Activated naive CD8-positive, alpha-beta T cell treated with anti-CD3 and anti-CD28 coated beads, Interleukin-2, amount 50 U/mL, for 24 hours (primary cell): ENCODE results near the gene PTPRN2.
"Not testable (repeated sequence)": the region's sequence is repeated elsewhere in the genome, so short reads cannot be mapped to it uniquely, and the experiment has no call there.

Experiments
- ATAC-seq: fragments of 150-1000 bp; cut with Tn5 transposase; one replicate; pipeline ENCODE4 v1.10.0; 2021
- DNase-seq: peaks from one replicate; pipeline ENCODE4 v3.0.0; 2021
- H3K27ac Mint-ChIP-seq: one replicate; pipeline ENCODE4 v1.8.0; 2021; ENCODE audit warnings: mild to moderate bottlenecking, mixed read lengths
- H3K27me3 Mint-ChIP-seq: one replicate; pipeline ENCODE4 v1.8.0; 2021; ENCODE audit warnings: mixed read lengths
- H3K36me3 Mint-ChIP-seq: one replicate; pipeline ENCODE4 v1.8.0; 2021; ENCODE audit warnings: low read depth, mixed read lengths
- H3K4me1 Mint-ChIP-seq: one replicate; pipeline ENCODE4 v1.8.0; 2021; ENCODE audit warnings: mixed read lengths
- H3K4me3 Mint-ChIP-seq: one replicate; pipeline ENCODE4 v1.8.0; 2021; ENCODE audit warnings: mild to moderate bottlenecking, moderate library complexity, mixed read lengths
- H3K9me3 Mint-ChIP-seq: one replicate; pipeline ENCODE4 v1.8.0; 2021; ENCODE audit warnings: mixed read lengths

PTPRN2 gene

DNA sequence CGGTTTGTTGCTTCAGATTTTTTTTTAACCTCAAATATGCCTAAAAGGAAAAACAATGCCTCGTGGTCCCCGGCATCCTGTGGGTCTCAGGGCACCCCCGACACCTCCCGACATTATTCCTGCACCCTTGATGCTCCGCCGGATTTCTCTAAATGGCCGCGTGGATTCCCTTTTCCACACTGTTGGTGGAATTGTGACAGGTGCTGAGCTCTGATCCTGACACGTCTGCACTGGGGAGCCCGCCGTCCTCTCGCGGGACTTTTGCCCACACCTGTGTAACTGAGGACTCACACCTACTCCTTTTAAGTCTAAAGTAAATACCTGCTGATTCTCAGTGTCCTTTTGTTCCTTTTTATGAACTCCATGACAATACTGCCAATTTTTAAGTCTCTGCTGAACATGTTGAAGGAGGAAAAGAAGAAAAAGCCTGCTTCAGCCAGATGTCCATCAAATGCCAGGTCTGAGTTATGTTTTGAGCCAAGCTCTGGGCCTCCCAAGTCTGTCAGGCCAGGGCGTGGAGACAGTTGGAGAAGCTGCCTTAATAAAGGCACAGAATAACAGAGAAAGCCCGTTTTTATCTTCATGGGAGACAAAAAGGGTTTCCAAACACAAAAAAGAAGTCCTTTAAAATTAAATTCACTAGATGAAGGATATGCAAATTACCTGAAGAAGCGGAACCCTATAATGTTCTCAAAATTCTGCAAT is 682.6 kb downstream of the PTPRN2 start:
- Mint-ChIP-seq H3K36me3 (no peaks in the 10 kb centered on the region), H3K9me3 (no peaks in the 10 kb centered on the region), H3K4me3 (no peak overlapping the region), H3K27ac (no peak overlapping the region), H3K4me1 (no peaks in the 10 kb centered on the region), H3K27me3 (peaks cover 4% of the 10 kb centered on the region)
- no peak for ATAC-seq
- no peak for DNase-seq

DNA sequence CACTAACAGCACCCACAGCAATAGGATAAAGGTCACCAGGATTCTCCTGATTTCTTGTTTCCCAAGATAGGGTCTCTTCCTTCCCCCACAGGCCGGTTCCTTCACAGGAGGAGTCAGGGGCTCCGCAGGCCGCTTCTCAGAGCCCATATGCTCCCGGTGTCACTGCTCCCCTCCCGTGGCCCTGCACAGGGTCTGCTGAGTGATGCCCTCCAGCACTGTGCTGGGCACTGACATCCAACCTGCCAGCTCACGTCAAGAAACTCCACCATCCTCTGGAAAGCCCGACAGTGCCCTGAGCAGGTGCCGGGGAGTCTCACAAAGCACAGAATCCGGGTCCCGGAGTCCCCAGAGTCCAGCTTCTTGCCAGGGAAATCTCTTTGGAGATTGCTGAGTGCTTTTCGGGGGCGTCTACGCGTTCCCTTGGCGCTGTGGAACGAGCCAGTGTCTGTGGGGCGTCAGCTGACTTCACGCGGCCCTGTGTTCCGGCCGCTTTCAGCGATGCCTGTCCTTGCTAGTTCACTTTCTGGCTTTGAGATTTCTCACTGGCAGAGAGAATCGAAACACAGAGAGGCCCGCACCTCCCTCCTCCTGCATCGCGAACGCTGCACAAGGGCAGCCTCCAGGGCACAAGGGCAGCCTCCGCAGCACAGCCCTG is 683.3 kb downstream of the PTPRN2 start:
- Mint-ChIP-seq H3K27ac (no peak overlapping the region), H3K9me3 (no peaks in the 10 kb centered on the region), H3K4me1 (no peaks in the 10 kb centered on the region), H3K27me3 (peaks cover 4% of the 10 kb centered on the region), H3K36me3 (no peaks in the 10 kb centered on the region), H3K4me3 (no peak overlapping the region)
- DNase-seq = no peak
- ATAC-seq = no peak

DNA sequence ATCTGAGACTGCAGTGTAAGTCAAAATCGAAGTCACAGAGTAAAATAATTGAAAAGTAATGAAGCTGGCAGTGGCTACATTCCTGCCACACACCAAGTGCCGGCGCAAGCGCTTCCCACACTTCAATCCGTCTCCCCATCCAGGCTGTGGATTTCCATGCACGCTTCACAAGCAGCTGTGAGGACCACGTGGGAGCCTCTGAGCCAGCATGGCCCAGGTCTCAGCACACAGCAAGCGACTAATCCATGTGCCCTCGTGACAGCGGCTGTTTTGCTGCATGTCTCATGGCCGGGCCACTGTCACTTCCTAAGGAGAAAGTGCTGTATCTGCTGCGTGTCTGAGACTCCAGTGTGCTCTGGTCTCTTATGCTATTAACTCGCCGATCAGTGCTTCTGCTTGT is 683.9 kb downstream of the PTPRN2 start:
- Mint-ChIP-seq H3K4me1 (no peaks in the 10 kb centered on the region), H3K27ac (no peak overlapping the region), H3K4me3 (no peak overlapping the region), H3K36me3 (no peaks in the 10 kb centered on the region), H3K9me3 (no peaks in the 10 kb centered on the region), H3K27me3 (peaks cover 4% of the 10 kb centered on the region)
- DNase-seq (no peak), ATAC-seq (no peak)

DNA sequence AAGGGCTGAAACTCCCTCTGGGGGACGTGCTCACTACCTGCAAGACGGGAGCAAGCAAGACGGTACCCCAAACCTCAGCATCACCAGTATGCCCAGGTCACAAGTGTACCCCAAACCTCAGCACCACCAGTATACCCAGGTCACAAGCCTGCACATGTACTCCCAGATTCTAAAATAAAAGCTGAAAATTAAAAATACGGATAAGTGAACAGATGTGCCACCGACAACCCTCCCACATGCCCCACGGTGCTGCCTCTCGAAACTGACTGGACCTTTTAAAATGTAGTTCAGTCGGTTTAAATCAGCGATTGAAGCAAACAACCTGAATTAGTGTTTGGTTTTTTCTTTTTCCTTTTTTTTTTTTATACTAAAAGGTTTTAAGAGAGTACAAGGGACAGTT is 684.3 kb downstream of the PTPRN2 start:
- Mint-ChIP-seq H3K27me3 (peaks cover 4% of the 10 kb centered on the region), H3K9me3 (no peaks in the 10 kb centered on the region), H3K4me3 (no peak overlapping the region), H3K36me3 (no peaks in the 10 kb centered on the region), H3K27ac (no peak overlapping the region), H3K4me1 (no peaks in the 10 kb centered on the region)
- ATAC-seq (no peak), DNase-seq (no peak)

DNA sequence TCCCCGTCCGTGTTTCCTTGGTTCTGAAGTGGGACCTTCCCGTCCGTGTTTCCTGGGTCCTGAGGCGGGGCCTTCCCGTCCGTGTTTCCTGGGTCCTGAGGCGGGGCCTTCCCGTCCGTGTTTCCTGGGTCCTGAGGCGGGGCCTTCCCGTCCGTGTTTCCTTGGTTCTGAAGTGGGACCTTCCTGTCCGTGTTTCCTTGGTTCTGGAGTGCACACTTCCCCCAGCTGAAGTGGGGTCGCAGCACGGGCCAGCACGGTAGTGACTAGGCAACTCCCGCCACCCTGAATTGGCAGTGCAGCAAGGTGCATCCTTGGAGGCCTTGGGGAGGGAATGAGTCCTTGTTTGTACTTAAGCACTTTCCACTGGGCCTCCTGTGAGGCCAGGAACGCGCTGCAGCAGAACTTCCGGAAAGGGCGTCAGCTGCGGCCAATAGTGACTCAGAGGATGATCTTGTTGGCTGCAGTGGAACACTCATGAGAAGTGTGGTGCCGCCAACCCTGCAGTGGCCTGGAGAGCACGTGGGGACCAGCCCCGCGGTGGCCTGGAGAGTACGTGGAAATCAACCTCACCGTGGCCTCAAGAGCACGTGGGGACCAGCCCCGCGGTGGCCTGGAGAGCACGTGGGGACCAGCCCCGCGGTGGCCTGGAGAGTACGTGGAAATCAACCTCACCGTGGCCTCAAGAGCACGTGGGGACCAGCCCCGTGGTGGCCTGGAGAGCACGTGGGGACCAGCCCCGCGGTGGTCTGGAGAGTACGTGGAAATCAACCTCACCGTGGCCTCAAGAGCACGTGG is 685.6 kb downstream of the PTPRN2 start:
- not testable (repeated sequence) for H3K4me3 Mint-ChIP-seq, H3K4me1 Mint-ChIP-seq, ATAC-seq, DNase-seq, H3K36me3 Mint-ChIP-seq, H3K27ac Mint-ChIP-seq, H3K9me3 Mint-ChIP-seq, H3K27me3 Mint-ChIP-seq

DNA sequence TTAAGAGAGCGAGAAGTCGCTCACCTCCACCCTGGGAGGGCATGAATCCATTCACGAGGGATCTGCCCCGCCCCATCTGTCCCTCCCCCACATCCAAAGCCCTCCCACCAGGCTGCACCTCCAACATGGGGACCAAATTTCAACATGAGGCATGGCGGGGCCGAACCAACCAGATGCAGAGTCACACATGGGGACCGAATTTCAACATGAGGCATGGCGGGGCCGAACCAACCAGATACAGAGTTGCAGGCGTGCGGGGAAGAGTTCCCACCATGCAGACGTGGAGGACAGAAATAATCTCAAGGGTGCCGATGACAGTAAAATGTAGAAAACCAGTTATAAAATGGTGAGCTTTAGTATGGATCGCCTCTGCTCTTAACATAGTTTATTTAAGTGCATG is 686.5 kb downstream of the PTPRN2 start:
- ATAC-seq (no peak), DNase-seq (no peak)
- Mint-ChIP-seq H3K27me3 (peaks cover 4% of the 10 kb centered on the region), H3K9me3 (no peaks in the 10 kb centered on the region), H3K27ac (no peak overlapping the region), H3K4me1 (no peaks in the 10 kb centered on the region), H3K36me3 (no peaks in the 10 kb centered on the region), H3K4me3 (no peak overlapping the region)

DNA sequence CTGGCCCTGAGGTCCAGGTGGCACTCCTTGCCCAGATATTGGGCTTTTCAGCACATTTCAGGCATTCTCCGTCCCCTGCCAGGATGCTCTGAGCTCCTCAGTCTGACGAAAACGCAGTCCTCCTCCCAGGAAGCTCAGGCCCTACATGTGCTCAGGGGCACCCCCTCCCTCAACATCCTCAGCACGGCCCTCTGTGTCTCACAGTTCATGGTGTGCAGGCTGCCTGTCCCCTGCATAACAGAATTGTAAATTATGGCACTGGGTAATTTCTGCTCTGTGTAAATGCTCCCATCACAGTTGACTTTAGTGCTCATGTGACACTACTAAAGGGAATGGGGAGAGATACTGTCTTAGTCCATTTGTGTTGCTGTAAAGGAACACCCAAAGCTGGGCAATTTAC is 687.1 kb downstream of the PTPRN2 start:
- Mint-ChIP-seq H3K36me3 (no peaks in the 10 kb centered on the region), H3K4me1 (no peaks in the 10 kb centered on the region), H3K4me3 (no peak overlapping the region), H3K27me3 (peaks cover 4% of the 10 kb centered on the region), H3K27ac (no peak overlapping the region), H3K9me3 (no peaks in the 10 kb centered on the region)
- DNase-seq (no peak), ATAC-seq (no peak)

DNA sequence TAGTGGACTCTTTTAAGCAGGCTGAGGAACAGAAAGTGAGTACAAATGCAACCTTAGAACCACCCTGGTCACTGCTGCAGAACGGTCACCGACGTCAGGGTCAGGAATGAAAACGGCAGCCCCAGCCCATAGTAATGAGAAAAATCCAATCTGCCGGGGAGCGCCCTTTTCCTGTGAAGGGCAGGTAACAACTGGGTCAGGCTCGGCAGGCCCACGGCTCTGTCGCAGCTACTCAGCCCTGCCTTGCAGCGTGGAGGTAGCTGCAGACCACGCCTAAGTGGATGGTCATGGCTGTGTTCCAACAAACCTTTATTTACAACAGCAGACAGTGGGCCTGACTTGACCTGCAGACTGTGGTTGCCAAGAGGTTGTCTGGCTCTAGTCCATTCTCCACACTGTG is 687.6 kb downstream of the PTPRN2 start:
- Mint-ChIP-seq H3K27ac (no peak overlapping the region), H3K36me3 (no peaks in the 10 kb centered on the region), H3K27me3 (peaks cover 2% of the 10 kb centered on the region), H3K4me3 (no peak overlapping the region), H3K9me3 (no peaks in the 10 kb centered on the region), H3K4me1 (no peaks in the 10 kb centered on the region)
- DNase-seq = no peak
- ATAC-seq = no peak

DNA sequence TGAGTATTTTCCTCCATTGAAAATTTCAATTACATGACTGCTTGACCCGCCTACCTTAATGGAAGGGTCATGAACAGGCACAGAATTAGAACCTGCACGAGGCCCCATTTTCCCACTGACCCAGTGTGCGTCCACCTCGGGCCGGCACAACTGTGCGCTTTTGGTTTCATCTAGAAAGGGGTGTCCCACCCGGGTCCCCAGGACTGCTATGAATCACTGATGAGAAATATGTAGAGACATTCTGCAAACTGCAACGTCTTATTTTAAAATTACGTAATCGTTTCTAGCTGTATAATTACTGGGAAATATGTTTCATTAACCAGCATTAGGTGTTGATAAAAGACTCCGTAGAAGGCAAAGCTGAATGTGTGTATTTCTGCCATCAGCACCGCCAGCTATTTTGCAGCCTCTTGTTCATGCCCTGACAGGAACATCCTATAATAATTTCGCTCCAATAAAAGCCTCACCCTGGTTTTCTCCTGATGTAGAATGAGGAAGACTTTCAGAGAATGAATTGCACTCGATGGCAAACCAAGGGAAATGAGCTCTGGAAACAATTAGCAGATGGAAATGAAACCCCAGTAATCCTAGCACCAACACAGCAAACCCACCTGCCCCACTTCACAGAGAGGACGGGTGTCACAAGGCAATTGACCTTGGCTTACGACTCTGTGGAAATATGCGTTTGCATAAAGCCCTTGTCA is 688.7 kb downstream of the PTPRN2 start:
- no peak overlapping the region for H3K4me3 Mint-ChIP-seq
- H3K27ac Mint-ChIP-seq = no peak overlapping the region
- H3K27me3 Mint-ChIP-seq = no peaks in the 10 kb centered on the region

DNA sequence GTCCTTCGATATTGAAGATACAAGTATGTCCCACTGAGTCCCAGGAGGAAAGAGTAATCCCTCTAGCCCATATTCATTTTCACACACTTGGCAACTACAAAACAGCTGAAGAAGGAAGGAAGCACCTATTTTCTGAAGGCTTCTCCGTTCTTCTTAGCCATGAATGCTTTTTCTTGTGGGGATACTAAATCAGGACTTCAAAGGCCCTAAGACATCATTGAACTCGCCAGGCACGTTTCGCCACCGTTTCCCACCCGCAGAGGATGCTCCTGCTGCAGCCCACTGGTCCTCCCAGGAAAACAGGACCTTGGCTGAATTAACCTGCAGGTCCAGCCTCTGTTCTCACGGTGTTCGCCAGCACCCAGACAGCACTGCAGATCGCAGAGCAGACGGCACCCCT is 689.4 kb downstream of the PTPRN2 start:
- H3K27ac Mint-ChIP-seq = no peak overlapping the region
- H3K4me1 Mint-ChIP-seq = no peaks in the 10 kb centered on the region

More for the DNA sequence above, 688.7 kb downstream of the PTPRN2 start:
- Mint-ChIP-seq H3K36me3 (no peaks in the 10 kb centered on the region), H3K9me3 (no peaks in the 10 kb centered on the region), H3K4me1 (no peaks in the 10 kb centered on the region)
- no peak for DNase-seq
- no peak for ATAC-seq

DNA sequence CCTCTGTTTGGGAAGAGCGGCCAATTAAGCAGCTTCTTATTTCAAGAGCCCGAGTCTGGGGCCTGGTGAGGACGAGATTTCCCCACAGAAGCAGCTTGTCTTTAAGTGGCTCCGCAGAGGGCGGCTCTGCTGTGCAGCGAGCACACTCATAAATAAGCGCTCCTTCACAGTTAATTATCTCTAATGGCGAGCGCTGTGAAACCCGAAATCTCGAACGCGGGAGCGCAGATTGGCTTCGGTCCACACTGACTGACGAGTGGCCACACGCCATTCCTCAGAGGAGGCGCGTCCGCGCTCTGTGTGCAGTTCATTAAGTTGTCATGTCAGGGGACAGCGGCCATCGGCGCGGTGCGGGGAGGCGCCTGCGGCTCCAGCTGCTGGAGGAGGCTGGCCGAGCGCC is 689.9 kb downstream of the PTPRN2 start:
- ATAC-seq (no peak), DNase-seq (no peak)
- no peaks in the 10 kb centered on the region for H3K4me1 Mint-ChIP-seq

More for the DNA sequence above, 689.4 kb downstream of the PTPRN2 start:
- Mint-ChIP-seq H3K4me3 (no peak overlapping the region), H3K9me3 (no peaks in the 10 kb centered on the region), H3K27me3 (no peaks in the 10 kb centered on the region), H3K36me3 (no peaks in the 10 kb centered on the region)
- DNase-seq (no peak), ATAC-seq (no peak)

DNA sequence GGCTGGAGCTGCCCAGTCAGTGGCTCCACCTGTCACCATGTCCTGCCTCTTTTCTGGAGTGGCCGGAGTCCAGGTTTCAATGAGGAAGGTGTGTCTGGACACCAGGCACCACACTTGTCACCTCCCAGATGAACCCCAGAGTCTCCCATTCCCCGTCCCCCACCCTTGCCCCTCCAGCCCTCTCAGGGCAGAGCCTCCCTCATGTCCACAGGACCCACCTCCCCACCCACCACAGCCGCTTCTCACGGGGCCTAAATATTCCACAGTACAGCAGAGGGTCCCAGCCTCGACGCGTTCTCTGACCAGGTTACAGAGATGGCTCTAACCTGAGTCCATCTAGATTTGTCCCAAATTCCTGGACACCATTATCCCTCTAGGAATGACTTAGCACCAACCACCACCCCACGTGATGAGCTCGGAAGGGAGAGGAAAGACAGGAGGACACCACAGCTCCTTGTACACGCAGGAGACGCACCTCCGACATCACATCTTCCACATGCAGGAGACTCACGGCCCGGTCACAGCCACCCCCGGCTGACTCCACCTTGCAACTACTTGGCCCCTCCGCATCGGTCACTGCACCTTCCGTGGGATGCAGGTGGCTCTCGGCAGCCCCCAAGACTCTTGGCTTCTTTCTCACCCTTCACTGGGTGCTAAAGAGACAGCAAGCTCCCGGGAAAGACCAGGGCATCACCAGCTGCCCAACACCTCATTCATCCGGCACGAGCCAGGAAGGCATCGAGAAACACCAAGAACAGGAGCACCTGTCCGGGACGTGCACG is 690.7 kb downstream of the PTPRN2 start:
- Mint-ChIP-seq H3K9me3 (no peaks in the 10 kb centered on the region), H3K27me3 (no peaks in the 10 kb centered on the region), H3K4me3 (no peak overlapping the region), H3K36me3 (no peaks in the 10 kb centered on the region), H3K27ac (no peak overlapping the region), H3K4me1 (no peaks in the 10 kb centered on the region)
- no peak for ATAC-seq
- DNase-seq = no peak

More for the DNA sequence above, 689.9 kb downstream of the PTPRN2 start:
- Mint-ChIP-seq H3K27ac (no peak overlapping the region), H3K9me3 (no peaks in the 10 kb centered on the region), H3K4me3 (no peak overlapping the region), H3K36me3 (no peaks in the 10 kb centered on the region), H3K27me3 (no peaks in the 10 kb centered on the region)

DNA sequence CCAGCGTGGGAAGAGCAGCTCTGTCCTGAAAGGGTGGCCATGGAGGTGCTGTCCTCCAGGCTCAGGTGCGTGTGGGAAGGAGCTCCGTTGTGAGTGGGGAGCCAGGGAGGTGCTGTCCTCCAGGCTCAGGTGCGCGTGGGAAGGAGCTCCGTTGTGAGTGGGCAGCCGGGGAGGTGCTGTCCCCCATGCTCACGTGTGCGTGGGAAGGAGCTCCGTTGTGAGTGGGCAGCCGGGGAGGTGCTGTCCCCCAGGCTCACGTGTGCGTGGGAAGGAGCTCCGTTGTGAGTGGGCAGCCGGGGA is 691.3 kb downstream of the PTPRN2 start:
- H3K9me3 Mint-ChIP-seq, H3K4me1 Mint-ChIP-seq, H3K4me3 Mint-ChIP-seq, H3K27ac Mint-ChIP-seq, ATAC-seq, DNase-seq, H3K27me3 Mint-ChIP-seq, H3K36me3 Mint-ChIP-seq: not testable (repeated sequence)
